ENCODE measurements around the gene TPT1.

GRCh38 chr13:45328661-45329111 is 12.3 kb downstream of the TPT1 start:
- TF ChIP-seq CTCF (IDR thresholded peaks at IDR 0.05) (no peak), POLR2A (IDR thresholded peaks at IDR 0.05) (no peak)
